Jurkat, Clone E6-1 (cell line): ENCODE results near the gene CEL.

ENCODE experiments used
- DNase-seq: peaks from one replicate; pipeline ENCODE4 v3.0.0-alpha.2; 2011; ENCODE audit warnings: low read depth, low spot score
- H3K4me3 ChIP-seq: 2 replicates; pipeline ENCODE4 v1.5.1; 2011; ENCODE audit warnings: mild to moderate bottlenecking, low read length, control low read depth, moderate library complexity

Gene CEL

DNA sequence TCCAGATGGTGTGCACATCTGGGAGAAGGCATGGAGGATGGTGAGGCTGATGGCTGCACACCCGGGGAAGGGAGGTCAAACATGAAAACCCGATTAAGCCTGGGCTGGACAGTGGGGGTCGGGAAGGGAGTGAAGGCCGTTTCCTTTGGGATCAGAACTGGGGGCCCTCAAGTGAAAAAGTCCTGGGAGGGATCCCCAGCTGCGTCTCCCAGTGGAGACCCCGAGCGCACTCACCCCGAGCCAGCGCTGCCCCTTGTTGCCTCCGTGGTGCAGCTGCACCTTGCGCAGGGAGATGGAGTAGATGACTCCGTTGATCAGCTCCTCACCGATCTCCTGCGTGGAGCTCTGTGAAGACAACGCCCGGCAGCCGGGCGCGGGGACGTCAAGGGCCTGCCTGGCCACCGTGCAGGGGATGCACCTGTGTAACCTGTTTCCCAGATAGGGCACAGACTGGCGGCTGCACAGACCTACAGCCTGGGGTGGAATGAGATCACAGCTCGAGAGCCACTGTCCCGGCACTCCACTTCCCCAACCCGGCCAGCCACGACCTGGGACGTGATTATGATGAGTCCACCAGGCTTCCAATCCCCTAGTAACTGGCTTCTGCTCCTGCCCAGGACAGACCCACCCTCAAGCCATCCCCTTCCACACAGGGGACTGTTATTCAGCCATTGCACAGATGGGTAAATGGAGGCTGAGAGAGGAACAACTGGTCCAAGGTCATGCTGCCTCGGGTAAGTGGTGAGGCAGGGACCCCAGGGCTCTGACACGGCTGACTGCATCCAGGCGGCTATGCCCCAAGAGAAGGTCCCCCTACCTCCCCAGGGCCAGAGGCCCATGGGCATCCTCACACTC, 50.3 kb downstream of the CEL start:
- H3K4me3 ChIP-seq = no peak overlapping the region
- DNase-seq = no peak

DNA sequence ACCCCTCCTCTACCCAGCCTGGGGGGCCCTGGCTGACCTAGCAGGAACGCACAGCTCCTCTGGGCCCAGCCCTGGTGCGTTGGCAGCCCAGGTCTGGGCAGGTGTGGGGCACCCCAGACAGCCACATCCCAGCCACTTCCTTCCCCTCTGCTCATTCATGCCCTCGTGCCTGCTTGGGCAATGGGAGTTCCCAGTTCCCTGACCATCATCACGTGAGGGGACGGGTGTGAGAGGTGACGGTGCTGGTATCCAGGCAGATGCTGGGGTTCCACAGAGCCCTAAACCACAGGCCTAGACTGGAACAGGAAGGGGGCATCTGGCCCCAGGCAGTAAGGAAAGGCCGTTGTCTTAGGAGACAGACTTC, 50.9 kb downstream of the CEL start:
- H3K4me3 ChIP-seq = no peak overlapping the region
- DNase-seq = no peak

DNA sequence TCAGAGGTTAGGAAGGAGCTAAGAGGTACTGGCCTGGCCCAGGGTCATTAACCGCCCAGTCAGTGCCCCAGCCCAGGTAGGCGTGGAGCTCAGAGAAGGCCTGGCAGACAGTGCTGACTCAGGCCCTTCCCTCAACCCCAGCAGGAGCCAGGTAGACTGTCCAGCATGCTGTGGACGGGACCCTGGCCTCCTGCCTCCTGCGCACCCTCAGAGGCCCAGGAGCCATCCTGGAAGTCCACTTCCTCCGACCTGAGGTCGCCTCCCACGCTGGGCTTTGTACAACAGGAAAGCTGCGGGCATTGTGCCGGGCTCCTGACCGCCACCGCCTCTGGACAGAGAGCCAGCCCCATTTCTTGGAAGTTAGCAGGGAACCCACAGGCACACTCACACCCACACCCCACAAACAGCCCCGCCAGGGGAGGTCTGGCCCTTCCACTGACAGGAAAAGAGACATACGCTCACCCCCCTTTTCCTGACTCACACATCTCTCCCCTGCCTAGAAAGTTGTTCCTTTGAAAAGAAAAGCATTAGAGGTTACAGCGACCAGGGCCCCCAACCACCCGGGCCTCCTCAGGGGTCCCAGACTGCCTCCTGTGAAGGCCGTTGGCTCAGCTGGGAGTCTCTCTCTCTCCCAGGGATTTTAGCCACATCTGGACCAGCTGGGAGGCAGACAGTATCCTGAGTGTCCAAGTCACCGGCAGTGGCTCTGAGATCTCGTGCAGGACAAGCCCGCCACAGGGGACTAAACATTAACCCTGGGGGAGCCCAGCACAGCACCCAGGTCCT, 51.6 kb downstream of the CEL start:
- DNase-seq = no peak
- H3K4me3 ChIP-seq = no peak overlapping the region

DNA sequence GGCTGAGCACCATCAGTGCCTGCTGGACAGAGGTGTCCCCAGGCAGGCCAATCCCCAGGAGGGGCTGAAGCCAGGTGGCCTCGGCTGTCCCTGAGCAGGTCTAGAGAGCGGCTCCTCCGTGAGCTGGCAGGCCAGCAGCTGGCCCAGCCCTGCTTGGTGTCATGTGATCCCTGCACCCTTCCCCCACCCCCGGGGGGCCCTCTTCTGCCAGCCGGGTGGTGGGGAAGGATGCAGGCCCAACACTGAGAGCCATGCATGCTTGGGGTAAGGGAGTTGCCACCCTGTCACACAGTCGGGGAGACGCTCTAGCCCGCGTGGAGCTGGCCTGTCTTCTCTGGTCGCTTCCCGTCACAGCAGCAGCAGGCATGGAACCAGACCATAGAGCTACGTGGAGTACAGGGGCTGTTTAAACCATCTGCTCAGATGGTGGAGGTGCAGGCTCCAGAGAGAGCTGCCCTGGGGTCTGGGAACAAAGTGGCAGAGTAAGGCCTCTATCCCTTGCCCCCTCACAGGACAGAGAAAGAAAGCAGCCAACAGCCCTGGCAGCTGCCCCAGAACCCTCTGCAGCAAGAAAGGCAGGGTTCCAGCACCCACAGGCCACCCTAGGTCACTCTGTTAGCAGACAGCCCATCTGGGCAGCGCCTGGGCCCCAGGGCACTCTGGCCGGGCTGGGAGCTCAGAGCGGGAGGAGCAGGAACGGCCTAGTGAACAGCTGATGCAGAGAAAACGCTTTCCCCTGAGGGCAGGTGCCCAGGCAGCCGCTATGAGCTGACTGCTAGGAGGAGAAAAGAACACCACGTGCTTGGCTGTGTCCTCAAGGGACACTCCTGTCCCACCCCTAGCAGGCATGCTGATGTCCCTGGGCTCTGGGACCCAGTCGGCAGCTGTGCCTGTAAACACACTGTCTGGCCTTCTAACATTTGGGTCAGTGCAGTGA, 52.4 kb downstream of the CEL start:
- DNase-seq = no peak
- no peak overlapping the region for H3K4me3 ChIP-seq

DNA sequence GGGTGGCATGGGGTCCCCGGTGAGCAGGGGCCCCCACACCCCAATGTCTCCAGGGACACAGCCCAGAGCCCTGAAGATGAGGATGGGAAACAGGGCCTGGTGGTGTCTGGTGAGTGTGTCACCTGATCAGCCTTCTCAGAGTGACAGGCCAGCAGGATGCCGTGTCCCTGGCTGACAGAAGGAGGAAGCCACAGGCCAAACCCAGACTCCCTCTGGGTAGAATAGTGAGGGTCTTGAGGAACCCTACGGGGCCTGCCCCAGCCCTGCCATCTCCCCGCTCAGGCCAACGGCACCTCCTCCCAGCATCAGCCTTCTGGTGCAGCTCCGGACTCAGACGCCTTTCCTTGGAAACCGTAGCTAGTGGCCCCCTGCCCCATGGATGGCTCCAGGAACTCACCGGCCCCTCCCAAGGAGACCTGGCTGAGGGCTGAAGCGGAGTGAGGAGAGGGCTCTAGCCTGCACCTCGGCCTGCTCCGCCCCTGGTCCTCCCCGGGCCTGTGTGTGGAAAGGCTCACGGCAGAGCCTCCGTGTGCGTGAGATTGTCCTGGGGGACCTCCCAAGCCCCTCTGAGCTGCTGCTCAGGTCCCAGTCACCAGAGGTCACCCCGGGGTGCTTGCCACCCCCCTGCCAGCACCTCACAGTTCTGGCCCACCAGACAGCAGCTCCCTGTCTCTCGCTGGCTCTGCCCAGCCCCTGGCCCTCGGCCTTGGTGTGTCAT, 53.3 kb downstream of the CEL start:
- DNase-seq = no peak

DNA sequence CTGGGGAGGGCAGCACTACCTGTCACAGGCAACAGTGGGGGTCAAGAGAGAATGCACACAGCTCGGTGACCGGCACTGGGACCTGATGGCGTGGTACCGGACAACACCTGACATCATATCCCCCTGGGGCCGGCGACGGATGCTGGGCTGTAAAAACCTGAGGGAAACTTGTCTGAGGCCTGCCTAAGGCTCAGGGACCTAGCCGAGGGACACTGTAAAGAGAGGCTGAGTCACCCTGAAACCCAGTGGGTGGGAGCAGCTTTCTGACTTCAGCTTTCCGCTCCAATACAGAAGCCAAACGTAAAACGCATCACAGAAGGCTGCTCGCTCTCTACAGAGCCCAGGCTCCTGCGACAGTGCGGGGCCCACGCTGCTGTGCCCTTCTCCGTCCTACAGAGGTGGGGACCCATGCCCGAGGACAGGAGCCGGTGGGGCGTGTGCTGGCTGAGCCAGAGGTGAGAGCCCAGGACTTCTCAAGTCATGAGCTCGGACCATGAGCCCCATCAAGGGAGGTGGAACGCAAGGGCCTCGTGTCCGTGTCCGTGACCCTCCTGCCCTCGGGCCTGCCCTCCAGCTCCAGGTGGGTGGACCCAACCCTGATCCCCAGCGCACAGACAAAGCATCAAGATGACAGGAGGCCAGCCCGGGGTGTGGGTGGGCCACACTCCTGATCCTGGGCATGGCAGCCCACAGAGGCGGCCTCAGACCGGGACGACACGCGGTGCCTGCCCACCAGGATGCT, 54.0 kb downstream of the CEL start:
- H3K4me3 ChIP-seq = no peak overlapping the region
- no peak for DNase-seq

More for the DNA sequence above, 53.3 kb downstream of the CEL start:
- H3K4me3 ChIP-seq = no peak overlapping the region

DNA sequence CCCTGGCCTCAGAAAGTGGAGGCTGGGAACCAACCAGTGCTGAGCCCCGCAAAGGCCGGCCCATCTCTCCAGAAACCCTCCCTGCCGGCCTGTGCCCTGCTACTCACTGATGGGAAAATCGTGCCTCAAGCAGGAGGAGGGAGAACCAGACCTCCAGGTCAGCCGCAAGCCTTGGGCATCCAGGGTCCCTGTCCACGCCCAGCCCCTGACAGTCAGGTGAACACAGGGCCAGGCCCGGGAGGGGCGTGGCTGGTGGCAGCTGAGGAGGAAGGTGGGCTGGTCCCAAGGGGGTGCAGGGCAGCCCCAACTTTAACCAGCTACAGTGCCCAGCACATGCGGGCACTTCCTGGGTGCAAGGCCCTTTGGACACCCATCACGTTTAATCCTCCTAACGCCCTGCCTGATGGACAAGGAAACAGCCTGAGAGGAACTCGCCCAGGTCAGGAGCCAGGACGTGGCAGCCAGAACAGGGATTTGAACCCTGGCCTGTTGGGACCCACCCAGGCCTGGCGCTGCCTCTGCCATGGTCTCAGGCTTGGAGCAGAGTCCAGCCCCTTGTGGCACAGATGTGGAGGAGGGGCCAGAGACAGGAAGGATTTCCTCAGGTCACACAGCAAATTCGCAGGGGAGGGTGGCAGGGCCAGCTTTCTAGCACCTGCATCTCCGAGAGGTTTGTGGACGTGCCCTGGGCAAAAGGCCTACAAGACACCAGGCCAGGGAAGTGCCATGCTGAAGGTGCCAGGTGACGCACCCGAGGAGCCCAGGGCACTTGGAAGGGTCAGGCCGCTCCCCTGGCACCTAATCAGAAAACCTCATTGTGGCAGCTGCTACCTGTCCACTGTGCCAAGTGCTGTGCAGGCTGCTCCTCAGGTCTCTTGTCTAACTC, 54.8 kb downstream of the CEL start:
- no peak overlapping the region for H3K4me3 ChIP-seq
- DNase-seq = no peak

DNA sequence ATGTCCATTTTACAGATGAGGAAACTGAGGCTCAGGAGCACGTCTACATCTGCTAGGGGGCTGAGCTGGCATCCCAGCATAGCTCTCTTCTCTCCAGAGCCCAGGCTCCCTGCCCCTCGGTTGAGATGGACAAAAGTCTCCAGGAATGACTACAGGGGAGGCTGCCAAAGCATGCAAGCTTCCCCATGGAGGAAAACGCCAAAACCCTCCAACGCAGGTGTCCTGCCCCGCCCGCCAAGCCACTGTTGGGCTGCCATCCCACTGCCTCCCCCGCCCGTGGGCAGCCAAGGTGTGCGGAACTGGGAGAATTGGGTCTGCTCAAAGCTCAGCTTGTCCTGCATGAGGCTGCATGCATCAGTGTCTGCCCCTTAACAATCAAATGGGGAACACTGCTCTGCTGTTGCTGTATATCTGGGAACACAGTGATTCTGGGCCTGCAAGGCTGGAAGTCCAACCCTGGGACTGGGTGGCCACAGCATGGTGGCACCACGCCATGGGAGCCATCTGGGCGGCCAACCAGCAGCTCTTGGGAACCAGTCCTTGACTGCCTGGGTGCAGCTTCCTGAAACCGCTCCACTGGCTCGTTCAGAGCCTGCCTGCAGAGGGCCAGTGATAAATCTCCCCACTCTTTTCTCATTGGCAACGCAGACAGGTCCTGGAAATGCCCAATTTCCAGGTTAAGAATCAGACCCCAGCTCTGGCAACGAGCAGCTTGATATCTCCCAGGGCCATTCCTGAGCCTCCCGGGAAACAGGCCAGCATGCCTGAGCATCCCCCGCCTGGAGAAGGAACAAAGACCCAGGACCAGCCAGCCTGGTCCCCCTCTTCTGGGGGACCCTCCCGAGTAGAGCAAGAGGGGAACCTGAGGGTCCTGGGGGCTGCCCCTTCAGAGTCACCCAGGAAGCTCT, 55.7 kb downstream of the CEL start:
- no peak for DNase-seq

DNA sequence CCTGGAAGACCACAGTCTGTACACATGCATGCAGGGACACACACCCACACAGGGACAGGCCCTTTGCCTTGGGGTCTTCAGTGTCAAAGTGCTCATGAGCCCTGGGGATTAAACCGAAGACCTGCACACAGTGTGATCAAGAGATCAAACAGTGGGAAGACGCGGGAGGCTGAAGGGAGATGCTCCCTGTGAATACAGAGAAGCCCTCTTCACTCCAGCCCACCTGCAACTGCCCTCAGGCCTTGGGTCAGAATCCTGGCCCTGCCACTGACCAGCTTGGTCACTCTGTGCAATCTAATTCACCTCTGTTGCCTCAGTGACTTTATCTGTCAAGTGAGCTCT, 56.4 kb downstream of the CEL start:
- no peak overlapping the region for H3K4me3 ChIP-seq
- DNase-seq = no peak

More for the DNA sequence above, 55.7 kb downstream of the CEL start:
- no peak overlapping the region for H3K4me3 ChIP-seq

DNA sequence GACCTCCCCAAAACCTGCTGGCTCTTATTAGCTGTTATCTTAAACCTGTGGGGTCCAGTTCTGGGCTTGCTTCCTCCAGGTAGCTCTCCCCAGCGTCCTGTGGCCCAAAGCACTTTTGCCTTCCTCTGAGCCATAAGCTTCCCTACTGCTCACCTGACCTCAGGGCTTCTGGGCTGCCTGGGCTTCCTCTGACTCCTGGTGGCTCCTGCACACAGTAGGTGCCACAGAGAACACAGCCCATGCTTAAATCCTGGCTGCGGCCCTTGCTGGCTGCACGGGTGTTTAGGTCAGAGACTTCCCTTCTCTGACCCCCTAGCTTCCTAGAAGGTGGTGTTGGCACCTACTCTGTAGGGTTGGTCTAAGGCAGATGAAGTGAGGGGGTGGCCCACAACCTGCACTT, 56.8 kb downstream of the CEL start:
- no peak overlapping the region for H3K4me3 ChIP-seq
- no peak for DNase-seq

DNA sequence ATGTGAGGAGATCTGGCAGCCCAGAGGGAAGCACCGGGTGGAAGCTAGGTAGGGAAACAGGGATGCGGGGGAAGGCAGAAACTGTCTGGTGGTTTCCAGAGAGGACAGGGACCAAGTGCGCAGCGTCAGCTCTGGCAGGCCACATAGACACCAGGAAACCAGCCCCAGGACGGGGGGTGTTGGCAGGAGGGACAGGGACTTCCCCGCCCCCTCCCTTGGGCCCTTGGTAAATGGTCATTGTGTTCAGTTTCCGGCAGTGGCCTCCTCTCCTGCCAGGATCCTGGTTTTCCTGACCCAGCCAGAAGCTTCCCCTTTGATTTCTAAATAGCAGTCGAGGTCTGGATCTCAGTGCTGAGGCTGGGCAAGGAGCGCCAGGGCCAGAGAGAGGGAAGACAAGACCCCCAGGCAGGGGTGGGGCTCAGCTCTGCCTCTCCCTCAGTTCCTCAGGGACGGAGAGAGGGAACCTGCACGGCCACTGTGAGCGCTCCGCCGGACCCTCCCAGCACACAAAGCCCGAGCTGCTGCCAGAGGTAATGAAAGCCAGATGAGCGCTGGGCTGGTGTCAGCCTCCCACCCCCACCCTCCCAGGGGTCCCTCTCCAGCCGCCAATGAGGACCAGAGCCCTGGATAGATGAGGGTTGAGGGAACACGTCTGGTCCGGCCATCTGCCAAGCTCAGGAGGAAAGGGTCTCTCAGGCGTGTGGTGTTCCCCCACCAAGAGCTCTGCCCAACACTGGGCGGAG, 57.5 kb downstream of the CEL start:
- no peak for DNase-seq
- no peak overlapping the region for H3K4me3 ChIP-seq

DNA sequence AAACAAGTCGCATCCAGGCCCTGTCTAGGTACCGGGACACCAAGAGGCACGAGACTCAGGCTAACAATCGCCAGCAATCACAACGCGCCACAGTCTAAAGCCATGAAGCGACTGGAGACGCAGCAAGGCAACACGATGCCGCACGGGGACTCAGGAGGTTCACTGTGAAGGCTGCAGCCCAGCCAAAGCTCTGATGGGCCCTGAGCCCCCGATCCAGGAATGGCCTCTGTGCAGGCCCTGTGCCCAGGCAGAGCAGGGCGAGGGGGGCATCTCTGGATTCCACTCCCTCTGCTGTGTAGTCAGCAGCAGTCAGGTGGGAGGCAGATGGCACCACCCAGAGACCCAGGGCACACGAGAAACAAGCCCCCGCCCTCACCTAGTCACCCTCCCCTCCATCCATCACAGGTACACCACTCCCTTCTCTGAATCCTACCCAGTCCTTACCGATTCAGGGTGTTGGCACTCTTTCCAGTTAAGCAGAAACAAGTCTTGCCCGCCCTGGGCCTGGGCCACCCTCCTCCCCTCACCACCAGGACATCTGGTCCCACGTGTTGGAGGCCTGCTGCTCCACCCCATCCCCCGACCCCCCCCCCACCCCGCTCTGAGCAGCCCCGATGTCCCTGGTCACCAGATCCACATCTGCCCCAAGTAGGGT, 58.2 kb downstream of the CEL start:
- H3K4me3 ChIP-seq = peak overlapping the region; percentile 54
- DNase-seq = no peak

DNA sequence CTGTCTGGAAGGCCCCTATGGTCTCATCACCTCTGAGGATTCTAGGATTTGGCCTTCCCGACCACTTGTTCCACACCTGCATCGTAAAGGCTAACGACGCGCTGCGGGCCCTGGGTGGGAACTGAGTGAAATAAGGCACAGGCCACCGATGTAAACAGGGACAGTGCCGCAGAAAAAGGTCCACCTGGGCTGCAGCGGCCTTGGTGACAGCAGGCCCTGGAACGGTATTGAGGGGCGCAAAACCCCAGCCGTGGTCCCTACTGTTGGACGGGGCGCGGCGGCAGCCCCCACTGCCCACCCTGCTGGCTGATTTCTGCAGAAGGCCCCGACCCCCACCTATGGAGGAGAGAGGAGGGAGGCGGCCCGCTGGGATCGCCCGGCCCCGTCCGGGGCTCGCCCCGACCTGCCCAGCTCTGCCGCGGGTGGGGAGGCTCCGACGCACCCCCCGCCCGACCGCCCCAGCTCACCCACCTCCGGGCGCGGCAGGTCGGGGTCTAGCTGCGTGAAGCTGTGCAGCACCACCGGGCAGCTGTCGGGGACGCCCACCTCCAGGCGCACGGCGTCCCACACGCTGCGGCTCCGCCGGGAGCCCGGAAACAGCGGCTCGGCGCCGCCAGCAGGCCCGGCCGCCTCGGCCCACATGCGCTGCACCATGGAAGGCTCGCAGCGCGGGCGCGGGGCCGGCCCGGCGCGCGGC, 58.9 kb downstream of the CEL start:
- DNase-seq = no peak
- peak overlapping the region; percentile 54 for H3K4me3 ChIP-seq
